Tibial nerve (tissue), 3 donors: Measurements from ENCODE around the gene CREB3L1.
A peak's percentile ranks its signal among the peaks of the same experiment; 100 is the strongest.

ENCODE experiments used
- EP300 ChIP-seq, 2 donors: sonication (generic); formaldehyde crosslinking; IDR thresholded peaks; one replicate each; pipeline ENCODE4 v1.6.1; 2017; ENCODE audit warnings: antibody characterized with exemption in 2 of 2, mild to moderate bottlenecking in 1 of 2
- POLR2A ChIP-seq, 2 donors: fragments of 450-650 bp; IDR thresholded peaks; one replicate each; pipeline ENCODE4 v1.6.1; 2017; ENCODE audit warnings: antibody characterized with exemption in 2 of 2, mild to moderate bottlenecking in 2 of 2, moderate library complexity in 2 of 2

DNA sequence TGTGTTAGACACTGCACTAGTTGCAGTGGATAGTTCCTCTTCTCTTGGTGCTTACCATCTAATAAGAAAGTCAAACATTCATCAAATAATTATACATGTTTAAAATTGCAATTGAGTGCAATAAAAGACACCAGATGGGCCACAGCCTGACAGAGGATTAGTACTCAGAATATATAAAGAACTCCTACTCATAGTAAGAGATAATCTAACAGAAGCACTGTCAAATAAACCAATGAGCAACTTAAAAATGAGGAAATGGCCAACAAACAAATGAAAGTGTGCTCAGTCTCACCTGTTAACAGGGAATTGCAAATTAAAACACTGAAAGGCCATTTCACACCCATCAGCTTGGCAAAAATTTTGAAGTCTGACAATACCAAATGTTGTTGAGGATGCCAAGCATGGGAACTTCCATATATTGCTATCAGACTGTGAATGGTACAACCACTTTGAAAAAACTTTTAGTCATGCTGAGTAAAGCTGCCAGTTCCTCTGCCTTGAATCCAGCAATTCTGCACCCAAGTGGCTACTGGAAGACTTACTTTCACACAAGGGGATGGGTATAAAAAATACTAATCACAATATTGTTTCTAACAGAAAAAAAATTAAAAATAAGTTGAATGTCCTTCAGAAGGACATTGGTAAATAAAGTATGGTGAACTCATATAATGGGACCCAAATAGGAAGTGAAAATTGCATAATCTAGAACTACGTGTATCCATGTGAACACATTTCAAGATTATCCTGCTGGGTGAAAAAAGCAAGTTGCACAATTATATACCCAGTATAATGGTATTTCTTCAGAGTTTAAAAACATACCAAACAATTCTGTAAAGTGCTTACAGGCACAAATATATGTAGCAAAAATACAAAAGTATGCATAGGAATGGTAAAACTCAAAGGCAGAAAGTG is 41.4 kb upstream of the CREB3L1 start:
- TF ChIP-seq EP300 (IDR thresholded peaks at IDR 0.05) (peak in 1 of 2 donors; percentile 16), POLR2A (IDR thresholded peaks at IDR 0.05) (no peak)
